Left ventricle myocardium inferior (tissue), 1 donor: Measurements from ENCODE around the gene ZCWPW1. TPM values are rescaled to one million over a fixed set of nuclear protein-coding genes. Genes with fewer than 3 reads are reported as not detected.

Experiments
- DNase-seq: peaks from one replicate; pipeline ENCODE4 v3.0.0-alpha.2; 2020
- H3K27ac ChIP-seq: fragments of 200-600 bp; replicated peaks from 2 replicates; pipeline ENCODE4 v1.8.0; 2021
- H3K27me3 ChIP-seq: fragments of 200-600 bp; 2 replicates; pipeline ENCODE4 v1.8.0; 2021; ENCODE audit warnings: low read depth
- H3K36me3 ChIP-seq: fragments of 200-600 bp; 2 replicates; pipeline ENCODE4 v1.8.0; 2021
- H3K4me1 ChIP-seq: fragments of 200-600 bp; 2 replicates; pipeline ENCODE4 v1.8.0; 2021
- H3K4me3 ChIP-seq: fragments of 200-600 bp; 2 replicates; pipeline ENCODE4 v1.8.0; 2021; ENCODE audit warnings: mild to moderate bottlenecking, moderate library complexity
- H3K9me3 ChIP-seq: fragments of 200-600 bp; replicated peaks from 2 replicates; pipeline ENCODE4 v1.8.0; 2021
- intact Hi-C: fragments of 100-400 bp; cut with micrococcal nuclease; formaldehyde crosslinking; loops from one replicate; pipeline ENCODE4 v1.11.0; 2022
- total RNA-seq: library from RNA; stranded (reverse); fragmentation: NEBNext Ultra II Directional; extraction: Animal tissue kit (Norgen Biotek cat#: 25700); gene quantifications from one replicate; pipeline ENCODE4 v1.2.1, GENCODE V29; 2021
- TF ChIP-seq, protein P1 (sequence below): fragments of 200-600 bp; IDR thresholded peaks from 2 replicates; pipeline ENCODE4 v1.8.0; 2021; ENCODE audit warnings: antibody characterized with exemption, mild to moderate bottlenecking, borderline replicate concordance
- donor health status: DM: no; HTN: yes; CAD: no; lungs with severe emphysema.

Gene ZCWPW1
- total RNA-seq, 1 donor from 2014 or later: 4.6 TPM

DNA sequence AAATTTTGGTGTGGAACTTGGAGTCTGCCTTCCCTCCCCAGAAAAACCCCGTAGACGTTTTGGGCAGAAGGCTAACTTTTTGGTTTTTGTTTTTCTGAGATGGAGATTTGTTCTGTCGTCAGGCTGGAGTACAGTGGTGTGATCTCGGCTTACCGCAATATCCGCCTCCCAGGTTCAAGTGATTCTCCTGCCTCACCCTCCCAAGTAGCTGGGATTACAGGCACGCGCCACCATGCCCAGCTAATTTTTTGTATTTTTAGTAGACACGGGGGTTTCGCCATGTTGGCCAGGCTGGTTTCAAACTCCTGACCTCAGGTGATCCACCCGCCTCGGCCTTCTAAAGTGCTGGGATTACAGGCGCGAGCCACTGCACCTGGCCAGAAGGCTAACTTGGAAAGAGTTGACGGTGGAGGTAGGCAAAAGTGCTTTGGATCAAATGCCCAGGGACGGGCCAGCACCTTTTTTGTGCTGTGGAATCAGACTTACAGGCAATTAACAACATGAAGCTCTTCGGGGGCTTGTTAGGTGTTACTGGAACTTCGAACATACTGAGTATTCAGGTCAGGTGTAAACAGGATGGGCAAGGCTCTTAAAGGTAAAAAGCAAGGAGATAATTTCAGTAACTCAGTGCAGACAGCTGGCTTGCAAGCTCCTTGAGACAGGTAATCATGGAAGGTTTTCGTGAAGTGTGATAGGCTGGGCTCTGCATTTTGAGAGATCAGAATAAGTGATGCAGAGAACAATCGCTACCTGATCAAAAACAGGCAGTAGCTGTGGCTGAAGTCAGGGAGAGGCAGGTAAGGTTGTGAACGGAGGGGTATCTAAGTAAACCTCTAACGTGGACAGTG, 6.0 kb upstream of the ZCWPW1 start:
- Histone ChIP-seq H3K36me3 (peaks cover 23% of the 10 kb centered on the region), H3K4me3 (peak overlapping the region; percentile 93), H3K27me3 (no peaks in the 10 kb centered on the region), H3K27ac (no peak overlapping the region), H3K4me1 (peaks cover 67% of the 10 kb centered on the region), H3K9me3 (no peaks in the 10 kb centered on the region)
- intact Hi-C loops: no loop called here
- no peak for DNase-seq
- TF ChIP-seq, protein P1, sequence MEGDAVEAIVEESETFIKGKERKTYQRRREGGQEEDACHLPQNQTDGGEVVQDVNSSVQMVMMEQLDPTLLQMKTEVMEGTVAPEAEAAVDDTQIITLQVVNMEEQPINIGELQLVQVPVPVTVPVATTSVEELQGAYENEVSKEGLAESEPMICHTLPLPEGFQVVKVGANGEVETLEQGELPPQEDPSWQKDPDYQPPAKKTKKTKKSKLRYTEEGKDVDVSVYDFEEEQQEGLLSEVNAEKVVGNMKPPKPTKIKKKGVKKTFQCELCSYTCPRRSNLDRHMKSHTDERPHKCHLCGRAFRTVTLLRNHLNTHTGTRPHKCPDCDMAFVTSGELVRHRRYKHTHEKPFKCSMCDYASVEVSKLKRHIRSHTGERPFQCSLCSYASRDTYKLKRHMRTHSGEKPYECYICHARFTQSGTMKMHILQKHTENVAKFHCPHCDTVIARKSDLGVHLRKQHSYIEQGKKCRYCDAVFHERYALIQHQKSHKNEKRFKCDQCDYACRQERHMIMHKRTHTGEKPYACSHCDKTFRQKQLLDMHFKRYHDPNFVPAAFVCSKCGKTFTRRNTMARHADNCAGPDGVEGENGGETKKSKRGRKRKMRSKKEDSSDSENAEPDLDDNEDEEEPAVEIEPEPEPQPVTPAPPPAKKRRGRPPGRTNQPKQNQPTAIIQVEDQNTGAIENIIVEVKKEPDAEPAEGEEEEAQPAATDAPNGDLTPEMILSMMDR: no peak

DNA sequence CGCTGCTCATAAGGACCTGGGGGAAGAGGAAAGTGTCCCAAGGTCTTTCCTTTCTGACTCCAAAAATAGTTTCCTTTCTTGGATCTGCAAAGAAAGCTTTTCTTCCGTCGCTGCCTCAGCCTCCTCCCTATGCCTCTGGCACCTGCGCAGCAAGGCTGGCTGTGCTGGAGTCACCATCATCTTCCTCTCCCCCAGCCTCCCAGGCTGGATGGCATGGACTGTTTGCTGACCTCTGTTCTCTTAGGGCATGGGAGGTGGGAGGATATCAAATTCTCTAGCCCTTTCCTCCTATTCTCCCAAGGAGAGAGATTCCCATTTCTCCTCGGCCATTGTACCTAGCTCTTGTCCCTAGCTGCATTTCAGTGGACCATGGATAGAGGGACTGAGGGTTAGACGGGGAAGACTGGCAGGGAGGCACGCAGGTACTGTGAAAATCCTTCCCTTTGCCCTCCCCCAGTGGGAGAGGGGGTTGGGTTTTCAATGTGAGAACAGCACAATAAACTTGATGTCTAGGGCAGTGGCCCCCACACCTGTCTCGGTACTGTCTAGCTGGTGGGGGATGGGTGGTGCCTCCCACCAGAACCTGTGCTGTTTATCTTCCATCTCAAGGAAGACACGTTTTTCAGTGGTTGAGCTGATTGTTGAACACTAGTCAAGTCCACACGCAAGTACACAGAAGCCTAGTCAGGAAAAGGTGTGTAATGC, 5.2 kb upstream of the ZCWPW1 start:
- Histone ChIP-seq H3K27ac (peak overlapping the region; percentile 23), H3K4me1 (peaks cover 67% of the 10 kb centered on the region), H3K4me3 (no peak overlapping the region), H3K36me3 (peaks cover 23% of the 10 kb centered on the region), H3K9me3 (no peaks in the 10 kb centered on the region), H3K27me3 (no peaks in the 10 kb centered on the region)
- intact Hi-C loops: no loop called here
- no peak for DNase-seq
- TF ChIP-seq, protein P1: no peak

DNA sequence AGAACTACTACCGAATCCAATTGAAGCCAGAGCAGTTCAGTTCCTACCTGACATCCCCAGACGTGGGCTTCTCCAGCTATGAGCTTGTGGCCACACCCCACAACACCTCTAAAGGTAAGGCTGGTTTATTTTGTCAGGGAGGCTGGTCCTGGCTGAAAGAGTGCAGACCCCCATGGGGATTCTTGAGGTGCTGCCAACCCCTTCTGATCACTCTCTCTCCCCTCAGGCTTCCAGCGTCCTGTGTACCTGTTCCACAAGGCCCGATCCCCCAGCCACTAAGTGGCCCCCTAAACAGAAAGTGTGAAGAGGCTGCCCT, 4.7 kb upstream of the ZCWPW1 start:
- intact Hi-C loops: no loop called here
- Histone ChIP-seq H3K4me1 (peaks cover 67% of the 10 kb centered on the region), H3K27me3 (no peaks in the 10 kb centered on the region), H3K27ac (peak overlapping the region; percentile 23), H3K9me3 (no peaks in the 10 kb centered on the region), H3K36me3 (peaks cover 23% of the 10 kb centered on the region), H3K4me3 (no peak overlapping the region)
- TF ChIP-seq, protein P1: no peak
- DNase-seq: no peak

DNA sequence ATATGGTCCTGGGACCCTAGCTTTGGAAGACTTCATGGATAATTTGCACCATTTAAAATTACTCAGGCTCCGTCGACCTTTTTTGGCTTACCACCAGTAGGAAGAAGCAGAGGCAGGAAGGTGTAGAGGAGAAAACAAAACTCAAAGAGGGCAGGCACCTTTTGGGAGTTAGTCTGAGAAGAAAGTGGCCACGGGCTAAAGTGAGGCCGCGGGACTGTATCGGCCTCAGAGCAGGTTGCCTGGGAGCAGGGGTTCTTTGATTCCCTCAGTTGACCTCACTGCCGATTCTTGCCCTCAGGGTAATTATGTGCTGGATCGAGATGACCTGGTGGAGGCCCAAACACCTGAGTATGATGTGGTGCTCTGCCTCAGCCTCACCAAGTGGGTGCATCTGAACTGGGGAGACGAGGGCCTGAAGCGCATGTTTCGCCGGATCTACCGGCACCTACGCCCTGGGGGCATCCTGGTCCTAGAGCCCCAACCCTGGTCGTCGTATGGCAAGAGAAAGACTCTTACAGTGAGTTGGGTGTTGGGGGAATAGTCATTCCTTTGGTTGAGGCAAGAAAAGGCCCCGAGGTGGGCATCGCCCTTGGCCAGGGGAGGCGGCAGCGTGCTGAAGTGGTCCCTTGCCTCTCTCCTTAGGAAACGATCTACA, 4.2 kb upstream of the ZCWPW1 start:
- H3K27ac ChIP-seq: peak overlapping the region; percentile 23
- intact Hi-C loops: no loop called here
- peaks cover 70% of the 10 kb centered on the region for H3K4me1 ChIP-seq

DNA sequence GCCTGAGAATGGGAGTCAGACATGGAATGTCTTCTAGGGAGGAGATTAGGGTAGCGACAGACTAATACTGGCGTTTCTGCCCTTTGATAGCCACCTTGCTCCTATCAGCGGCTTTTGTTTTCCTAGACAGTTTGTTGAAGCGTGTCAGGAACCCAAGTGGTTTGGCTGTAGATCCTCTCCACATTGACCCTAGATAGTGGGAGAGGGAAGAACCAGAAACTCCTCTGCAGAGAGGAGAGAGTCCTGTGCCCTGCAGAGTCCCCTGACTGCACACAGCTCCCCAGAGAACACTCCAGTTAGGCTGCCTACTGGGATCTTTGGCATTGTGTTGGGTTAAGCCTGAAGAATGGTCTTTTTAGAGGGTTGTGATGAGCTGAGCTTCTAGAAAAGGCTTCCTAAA, 3.5 kb upstream of the ZCWPW1 start:
- Histone ChIP-seq H3K36me3 (peaks cover 23% of the 10 kb centered on the region), H3K4me1 (peaks cover 73% of the 10 kb centered on the region), H3K9me3 (no peaks in the 10 kb centered on the region), H3K27ac (peak overlapping the region; percentile 20), H3K4me3 (no peak overlapping the region), H3K27me3 (no peaks in the 10 kb centered on the region)
- TF ChIP-seq, protein P1: no peak
- intact Hi-C loops: no loop called here
- DNase-seq: no peak

More for the DNA sequence above, 4.2 kb upstream of the ZCWPW1 start:
- H3K9me3 ChIP-seq: no peaks in the 10 kb centered on the region
- TF ChIP-seq, protein P1: no peak
- no peak overlapping the region for H3K4me3 ChIP-seq
- no peaks in the 10 kb centered on the region for H3K27me3 ChIP-seq
- DNase-seq: no peak
- H3K36me3 ChIP-seq: peaks cover 23% of the 10 kb centered on the region
